ENCODE results near the gene NCAM1.

NCAM1 gene

DNA sequence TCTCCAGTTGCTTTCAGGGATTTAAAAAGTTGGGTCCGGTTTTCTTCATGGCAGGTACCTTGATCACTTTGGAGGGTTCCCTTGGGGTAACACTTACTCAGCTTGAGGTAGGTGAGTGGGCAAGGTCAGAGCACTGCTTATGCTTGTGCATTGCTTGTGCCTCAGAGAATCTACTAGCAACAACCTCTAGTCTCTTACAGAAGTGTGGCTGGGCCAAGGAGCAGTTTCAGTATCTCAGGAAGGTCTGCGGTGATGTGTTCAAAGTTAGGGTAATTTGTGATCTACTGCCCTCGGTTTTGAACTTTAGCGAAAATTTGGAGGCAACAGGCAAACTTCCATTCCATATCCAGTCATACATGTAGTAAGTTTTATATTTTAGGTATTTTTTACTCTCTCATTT is 62.8 kb downstream of the NCAM1 start:
- Histone ChIP-seq H3K9me3 (ENCODE audit: insufficient read depth, low read length) (no peaks in the 10 kb centered on the region), H3K36me3 (ENCODE audit: low read length) (no peaks in the 10 kb centered on the region), H2AFZ (ENCODE audit: low read depth, low read length, severe bottlenecking) (no peak overlapping the region), H3K79me2 (ENCODE audit: insufficient read depth, low read length) (no peaks in the 10 kb centered on the region), H3K27ac (ENCODE audit: low read depth, low read length) (no peak overlapping the region), H3K9me2 (replicated peaks; ENCODE audit: insufficient read depth, low read length) (no peaks in the 10 kb centered on the region), H3K9ac (ENCODE audit: low read length) (no peak overlapping the region), H4K20me1 (ENCODE audit: low read depth, low read length) (no peaks in the 10 kb centered on the region), H3F3A (ENCODE audit: insufficient read depth) (no peaks in the 10 kb centered on the region), H3K4me2 (ENCODE audit: low read depth, low read length, poor library complexity, severe bottlenecking) (no peak overlapping the region), H3K4me3 (ENCODE audit: insufficient read depth, low read length, poor library complexity, severe bottlenecking) (no peak overlapping the region), H3K27me3 (ENCODE audit: low read length) (no peaks in the 10 kb centered on the region)
- TF ChIP-seq EZH2phosphoT487 (conservative IDR thresholded peaks at IDR 0.05; ENCODE audit: low read length): no peak
- TF ChIP-seq, protein P1, sequence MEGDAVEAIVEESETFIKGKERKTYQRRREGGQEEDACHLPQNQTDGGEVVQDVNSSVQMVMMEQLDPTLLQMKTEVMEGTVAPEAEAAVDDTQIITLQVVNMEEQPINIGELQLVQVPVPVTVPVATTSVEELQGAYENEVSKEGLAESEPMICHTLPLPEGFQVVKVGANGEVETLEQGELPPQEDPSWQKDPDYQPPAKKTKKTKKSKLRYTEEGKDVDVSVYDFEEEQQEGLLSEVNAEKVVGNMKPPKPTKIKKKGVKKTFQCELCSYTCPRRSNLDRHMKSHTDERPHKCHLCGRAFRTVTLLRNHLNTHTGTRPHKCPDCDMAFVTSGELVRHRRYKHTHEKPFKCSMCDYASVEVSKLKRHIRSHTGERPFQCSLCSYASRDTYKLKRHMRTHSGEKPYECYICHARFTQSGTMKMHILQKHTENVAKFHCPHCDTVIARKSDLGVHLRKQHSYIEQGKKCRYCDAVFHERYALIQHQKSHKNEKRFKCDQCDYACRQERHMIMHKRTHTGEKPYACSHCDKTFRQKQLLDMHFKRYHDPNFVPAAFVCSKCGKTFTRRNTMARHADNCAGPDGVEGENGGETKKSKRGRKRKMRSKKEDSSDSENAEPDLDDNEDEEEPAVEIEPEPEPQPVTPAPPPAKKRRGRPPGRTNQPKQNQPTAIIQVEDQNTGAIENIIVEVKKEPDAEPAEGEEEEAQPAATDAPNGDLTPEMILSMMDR (IDR thresholded peaks at IDR 0.05; ENCODE audit: insufficient read depth, low read length, poor library complexity, severe bottlenecking): no peak

DNA sequence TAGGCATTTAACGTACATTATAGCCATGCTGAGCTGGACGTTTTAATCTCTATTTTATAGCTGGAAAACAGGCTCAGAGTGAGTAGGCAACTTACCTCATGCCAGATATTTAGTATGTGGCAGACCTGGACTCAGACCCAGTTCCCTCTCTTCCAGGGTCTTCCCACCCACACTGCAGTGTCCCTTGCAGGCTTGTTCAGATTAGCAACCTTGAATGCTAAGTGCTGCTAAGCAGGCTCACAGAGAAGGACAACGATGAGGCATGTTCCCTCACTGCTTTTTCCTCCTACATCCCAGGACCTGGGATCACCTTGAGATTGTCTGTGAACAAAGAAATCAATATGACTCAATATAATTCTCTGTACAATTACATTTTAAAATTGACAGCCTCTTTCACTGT is 65.6 kb downstream of the NCAM1 start:
- no peaks in the 10 kb centered on the region for H4K20me1 ChIP-seq (ENCODE audit: low read depth, low read length)

DNA sequence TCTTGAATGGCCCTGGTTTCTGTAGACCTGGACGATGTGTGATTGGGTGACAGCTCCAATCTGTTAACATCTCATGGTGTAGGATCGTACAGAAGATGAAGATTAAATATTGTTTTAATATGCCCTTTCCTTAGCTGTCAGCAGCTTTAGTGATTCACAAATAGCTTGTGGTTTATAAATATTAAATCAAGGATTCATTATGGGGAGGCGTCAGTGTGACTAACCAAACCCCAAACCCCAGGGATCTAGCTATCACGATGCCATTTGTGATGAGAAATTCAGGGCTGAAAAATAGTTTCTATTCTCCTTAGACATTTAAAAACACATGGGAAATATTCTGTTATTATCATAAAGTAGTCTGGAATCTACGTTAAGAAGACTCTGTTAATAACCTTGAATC is 73.4 kb downstream of the NCAM1 start:
- Histone ChIP-seq H3K36me3 (ENCODE audit: low read length) (no peaks in the 10 kb centered on the region), H3F3A (ENCODE audit: insufficient read depth) (no peaks in the 10 kb centered on the region), H2AFZ (ENCODE audit: low read depth, low read length, severe bottlenecking) (no peak overlapping the region)

More for the DNA sequence above, 65.6 kb downstream of the NCAM1 start:
- Histone ChIP-seq H3K9ac (ENCODE audit: low read length) (no peak overlapping the region), H3K4me2 (ENCODE audit: low read depth, low read length, poor library complexity, severe bottlenecking) (no peak overlapping the region), H3K4me3 (ENCODE audit: insufficient read depth, low read length, poor library complexity, severe bottlenecking) (no peak overlapping the region), H3K27ac (ENCODE audit: low read depth, low read length) (no peak overlapping the region), H3K27me3 (ENCODE audit: low read length) (no peaks in the 10 kb centered on the region), H2AFZ (ENCODE audit: low read depth, low read length, severe bottlenecking) (no peak overlapping the region), H3K36me3 (ENCODE audit: low read length) (no peaks in the 10 kb centered on the region), H3K79me2 (ENCODE audit: insufficient read depth, low read length) (no peaks in the 10 kb centered on the region), H3K9me3 (ENCODE audit: insufficient read depth, low read length) (no peaks in the 10 kb centered on the region), H3F3A (ENCODE audit: insufficient read depth) (no peaks in the 10 kb centered on the region), H3K9me2 (replicated peaks; ENCODE audit: insufficient read depth, low read length) (no peaks in the 10 kb centered on the region)
- TF ChIP-seq, protein P1 (IDR thresholded peaks at IDR 0.05; ENCODE audit: insufficient read depth, low read length, poor library complexity, severe bottlenecking): no peak
- TF ChIP-seq EZH2phosphoT487 (conservative IDR thresholded peaks at IDR 0.05; ENCODE audit: low read length): no peak

More for the DNA sequence above, 73.4 kb downstream of the NCAM1 start:
- Histone ChIP-seq H3K9ac (ENCODE audit: low read length) (no peak overlapping the region), H3K79me2 (ENCODE audit: insufficient read depth, low read length) (no peaks in the 10 kb centered on the region), H3K4me2 (ENCODE audit: low read depth, low read length, poor library complexity, severe bottlenecking) (no peak overlapping the region), H3K27ac (ENCODE audit: low read depth, low read length) (no peak overlapping the region), H3K9me2 (replicated peaks; ENCODE audit: insufficient read depth, low read length) (no peaks in the 10 kb centered on the region), H3K9me3 (ENCODE audit: insufficient read depth, low read length) (no peaks in the 10 kb centered on the region), H4K20me1 (ENCODE audit: low read depth, low read length) (no peaks in the 10 kb centered on the region), H3K27me3 (ENCODE audit: low read length) (no peaks in the 10 kb centered on the region), H3K4me3 (ENCODE audit: insufficient read depth, low read length, poor library complexity, severe bottlenecking) (no peak overlapping the region)
- TF ChIP-seq, protein P1 (IDR thresholded peaks at IDR 0.05; ENCODE audit: insufficient read depth, low read length, poor library complexity, severe bottlenecking): no peak
- TF ChIP-seq EZH2phosphoT487 (conservative IDR thresholded peaks at IDR 0.05; ENCODE audit: low read length): no peak

Measured in SU-DHL-6 (cell line).